DMS114 treated with DMSO at 0.1 percent for 48 hours (cell line): ENCODE measurements around the gene TMED8.

Experiments
- DNase-seq: peaks from one replicate; lab custom pipeline; 2025; ENCODE audit not compliant: unreplicated experiment; lab: John Stamatoyannopoulos, UW

Gene TMED8

DNA sequence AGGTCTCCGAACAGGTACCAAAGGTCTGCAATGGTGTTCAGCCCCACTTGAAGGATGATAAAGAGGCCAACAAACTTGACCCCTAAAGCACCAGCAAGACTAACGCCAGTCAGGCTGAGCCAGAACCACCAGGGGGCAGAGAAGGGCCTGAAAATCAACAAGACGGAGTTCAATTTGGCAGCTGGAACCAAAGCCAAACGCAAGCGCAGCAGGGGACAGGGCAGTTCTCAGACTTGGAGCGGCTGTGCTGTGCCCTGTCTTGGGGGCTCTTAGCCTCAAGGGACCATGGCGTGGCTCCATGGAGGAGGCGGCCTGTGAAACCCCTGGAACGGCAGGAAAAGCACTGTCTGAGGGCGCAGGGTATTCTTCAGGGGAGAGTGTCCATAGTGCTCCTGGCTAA, 75.8 kb downstream of the TMED8 start:
- peak; percentile 16 for DNase-seq

DNA sequence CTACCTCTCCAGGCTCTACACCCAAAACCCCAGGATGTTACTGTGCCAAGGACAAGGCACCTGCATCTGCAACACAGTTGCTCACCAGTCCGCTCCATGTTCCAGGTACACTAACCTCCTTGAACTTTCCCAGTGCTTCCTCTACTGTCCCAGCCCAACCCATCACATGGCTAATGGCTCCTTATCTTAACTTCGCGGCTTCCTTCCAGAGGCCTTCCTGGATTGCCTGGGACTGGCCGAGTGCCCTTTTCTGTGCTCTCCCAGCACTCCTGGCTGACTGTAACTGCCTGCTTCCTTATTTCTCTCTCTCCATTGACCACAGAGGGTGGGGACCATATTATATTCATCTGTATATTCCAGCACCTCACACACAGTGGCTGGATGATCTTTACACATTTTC, 77.1 kb downstream of the TMED8 start:
- no peak for DNase-seq

DNA sequence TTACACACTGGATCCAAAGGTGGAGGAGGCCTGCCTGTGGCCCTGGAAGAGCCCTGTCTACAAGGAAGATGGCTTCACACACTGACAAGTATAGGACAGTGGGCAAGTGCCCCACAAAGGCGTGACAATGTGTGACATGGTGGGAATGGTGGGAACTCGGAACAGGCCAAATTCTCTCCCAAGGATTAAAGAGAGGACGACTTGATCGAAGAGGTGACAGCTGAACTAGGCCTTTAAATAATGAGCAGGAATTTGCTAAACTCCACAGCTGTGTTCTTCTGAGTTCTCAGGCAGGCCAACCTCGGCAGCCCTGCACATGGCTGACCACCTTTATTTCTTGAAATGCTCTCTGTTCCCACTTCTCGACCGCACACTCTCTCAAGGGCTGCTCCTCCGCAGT, 80.0 kb downstream of the TMED8 start:
- no peak for DNase-seq

GRCh38 chr14:77296155-77296554, 80.7 kb downstream of the TMED8 start:
- no peak for DNase-seq

- DNase-seq, result no peak
Measured at GRCh38 chr14:77290705-77291104, 86.2 kb downstream of the TMED8 start.

- DNase-seq, result no peak
Measured at GRCh38 chr14:77286576-77286975, 90.3 kb downstream of the TMED8 start.
